ENCODE measurements around the gene RNF2. TPM values are rescaled to one million over a fixed set of nuclear protein-coding genes. Genes with fewer than 3 reads are reported as not detected.

RNF2 gene
- total RNA-seq, 2 donors from 2014 or later = 14.9 to 21.7 TPM

DNA sequence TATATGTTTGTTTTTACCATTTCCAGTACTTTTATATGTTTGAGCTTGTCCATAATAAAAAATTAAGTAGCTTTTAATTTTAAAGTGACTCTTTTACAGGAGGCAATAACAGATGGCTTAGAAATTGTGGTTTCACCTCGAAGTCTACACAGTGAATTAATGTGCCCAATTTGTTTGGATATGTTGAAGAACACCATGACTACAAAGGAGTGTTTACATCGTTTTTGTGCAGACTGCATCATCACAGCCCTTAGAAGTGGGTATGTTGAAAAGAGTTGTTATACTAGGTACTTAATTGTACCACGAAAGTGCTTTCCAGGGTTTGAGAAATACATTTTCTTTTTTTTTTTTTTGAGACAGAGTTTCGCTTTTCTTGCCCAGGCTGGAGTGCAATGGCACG, 46.1 kb downstream of the RNF2 start:
- H3K36me3 ChIP-seq = no peaks in the 10 kb centered on the region
- no peaks in the 10 kb centered on the region for H3K9me3 ChIP-seq
- no peak overlapping the region for H3K4me3 ChIP-seq
- no peak for DNase-seq
- no peak overlapping the region for H3K9ac ChIP-seq (ENCODE audit: low read depth in 2 of 2, low read length in 2 of 2)
- H3K4me1 ChIP-seq = no peaks in the 10 kb centered on the region
- intact Hi-C loops (cut with DNase I) = no loop called here
- no peak for TF ChIP-seq CTCF (IDR thresholded peaks at IDR 0.05)
- no peak overlapping the region for H3K27ac ChIP-seq
- no peaks in the 10 kb centered on the region for H3K27me3 ChIP-seq

DNA sequence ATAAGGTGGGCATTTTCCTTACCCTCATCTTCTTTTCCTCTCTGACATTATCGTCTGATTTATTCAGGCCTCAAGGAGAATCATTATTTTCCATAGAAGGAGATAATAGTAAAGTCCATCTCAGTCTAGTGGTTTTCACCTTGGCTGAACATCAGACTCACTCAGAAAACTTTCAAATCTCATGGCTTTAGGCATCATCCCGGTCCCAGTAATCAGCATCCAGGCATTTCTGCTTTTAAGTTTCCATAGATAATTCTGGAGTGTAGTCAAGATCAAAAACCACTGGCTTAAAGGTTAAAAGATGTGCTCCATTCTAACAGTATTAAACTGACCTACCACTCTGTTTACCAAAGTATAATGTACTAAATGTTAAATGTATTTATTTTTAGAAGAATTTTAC, 49.4 kb downstream of the RNF2 start:
- H3K9ac ChIP-seq (ENCODE audit: low read depth in 2 of 2, low read length in 2 of 2) = no peak overlapping the region
- intact Hi-C loops (cut with DNase I) = no loop called here
- no peaks in the 10 kb centered on the region for H3K4me1 ChIP-seq
- H3K27ac ChIP-seq = no peak overlapping the region
- H3K36me3 ChIP-seq = no peaks in the 10 kb centered on the region
- no peaks in the 10 kb centered on the region for H3K27me3 ChIP-seq
- DNase-seq = no peak
- H3K4me3 ChIP-seq = no peak overlapping the region
- no peak for TF ChIP-seq CTCF (IDR thresholded peaks at IDR 0.05)
- no peaks in the 10 kb centered on the region for H3K9me3 ChIP-seq

DNA sequence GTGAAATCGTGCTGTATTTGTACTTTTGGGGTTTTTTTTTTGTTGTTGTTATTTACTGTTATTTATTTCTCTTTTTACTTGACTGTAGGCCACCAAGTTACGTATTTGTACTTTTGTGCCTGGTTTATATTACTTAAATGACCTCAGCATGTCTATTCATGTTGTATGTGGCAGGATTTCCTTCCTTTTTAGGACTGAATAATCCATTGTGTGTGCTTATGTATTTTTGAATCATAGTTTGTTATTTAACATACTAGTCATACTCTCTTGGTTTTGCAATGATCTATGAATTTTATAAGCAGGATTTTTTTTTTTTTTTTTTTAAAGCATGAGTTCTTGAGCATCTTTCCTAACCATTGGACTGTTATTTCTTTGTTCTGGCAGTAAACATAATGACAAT, 51.2 kb downstream of the RNF2 start:
- Histone ChIP-seq H3K4me1 (no peaks in the 10 kb centered on the region), H3K27ac (no peak overlapping the region), H3K36me3 (no peaks in the 10 kb centered on the region), H3K4me3 (no peak overlapping the region), H3K9ac (ENCODE audit: low read depth in 2 of 2, low read length in 2 of 2) (no peak overlapping the region), H3K9me3 (no peaks in the 10 kb centered on the region), H3K27me3 (no peaks in the 10 kb centered on the region)
- intact Hi-C loops (cut with DNase I) = no loop called here
- no peak for DNase-seq
- no peak for TF ChIP-seq CTCF (IDR thresholded peaks at IDR 0.05)

DNA sequence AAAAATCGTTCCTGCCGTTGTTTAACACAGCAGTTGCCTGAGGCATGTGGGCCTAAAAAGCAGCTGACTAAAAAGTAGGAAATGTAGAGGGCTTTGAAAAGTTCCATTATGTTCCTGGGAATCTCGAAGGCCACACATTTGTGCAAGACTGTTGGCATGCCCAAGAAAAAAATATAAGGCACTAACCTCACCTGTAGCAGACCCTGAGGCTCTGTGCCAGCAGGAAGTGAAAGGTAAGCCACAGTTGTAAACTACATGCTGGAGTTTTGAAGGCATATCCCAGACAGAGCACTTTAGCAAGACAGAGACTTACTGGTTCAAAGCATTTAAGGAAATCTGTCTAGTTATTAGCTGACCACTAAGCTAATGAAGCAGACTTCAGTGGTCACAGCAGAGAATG, 58.7 kb downstream of the RNF2 start:
- Histone ChIP-seq H3K9ac (ENCODE audit: low read depth in 2 of 2, low read length in 2 of 2) (no peak overlapping the region), H3K4me3 (no peak overlapping the region), H3K36me3 (no peaks in the 10 kb centered on the region), H3K9me3 (no peaks in the 10 kb centered on the region), H3K4me1 (no peaks in the 10 kb centered on the region), H3K27me3 (no peaks in the 10 kb centered on the region), H3K27ac (no peak overlapping the region)
- TF ChIP-seq CTCF (IDR thresholded peaks at IDR 0.05) = no peak
- intact Hi-C loops (cut with DNase I) = no loop called here
- DNase-seq = peak; percentile 25

- Histone ChIP-seq H3K27me3 (no peaks in the 10 kb centered on the region), H3K36me3 (no peaks in the 10 kb centered on the region), H3K9me3 (no peaks in the 10 kb centered on the region), H3K4me3 (no peak overlapping the region), H3K9ac (ENCODE audit: low read depth in 2 of 2, low read length in 2 of 2) (no peak overlapping the region), H3K4me1 (no peaks in the 10 kb centered on the region), H3K27ac (no peak overlapping the region)
- intact Hi-C loops (cut with DNase I) = no loop called here
- no peak for TF ChIP-seq CTCF (IDR thresholded peaks at IDR 0.05)
- DNase-seq = no peak
These were observed 59.8 kb downstream of the RNF2 start for GRCh38 chr1:185105121-185105520.

DNA sequence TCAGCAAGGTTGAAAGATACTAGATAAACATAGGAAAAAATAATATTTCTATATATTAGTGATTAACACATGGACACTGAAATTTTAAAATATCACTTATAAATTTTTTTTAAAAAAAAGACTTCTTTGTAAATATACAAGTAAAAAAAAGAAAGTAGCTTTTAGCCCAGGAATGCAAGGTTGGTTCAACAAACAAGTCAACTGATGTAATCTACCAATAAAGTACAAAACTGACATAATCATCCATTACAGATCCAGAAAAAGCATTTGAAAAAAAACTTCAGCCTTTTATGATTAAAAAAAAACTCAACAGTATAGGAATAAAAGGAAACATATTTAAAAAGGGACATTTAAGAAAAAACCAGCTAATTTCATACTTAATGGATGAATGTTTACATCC, 63.0 kb downstream of the RNF2 start:
- no peaks in the 10 kb centered on the region for H3K9me3 ChIP-seq
- no peak overlapping the region for H3K27ac ChIP-seq
- DNase-seq = no peak
- no peaks in the 10 kb centered on the region for H3K4me1 ChIP-seq
- no peak overlapping the region for H3K4me3 ChIP-seq
- no peak for TF ChIP-seq CTCF (IDR thresholded peaks at IDR 0.05)
- intact Hi-C loops (cut with DNase I) = no loop called here
- no peaks in the 10 kb centered on the region for H3K27me3 ChIP-seq
- no peak overlapping the region for H3K9ac ChIP-seq (ENCODE audit: low read depth in 2 of 2, low read length in 2 of 2)
- no peaks in the 10 kb centered on the region for H3K36me3 ChIP-seq
